Activated effector memory CD4-positive, alpha-beta T cell treated with anti-CD3 and anti-CD28 coated beads, Interleukin-2, amount 50 U/mL, for 16 hours (primary cell): ENCODE data around the gene PDRG1.
"Not testable (repeated sequence)": the region's sequence is repeated elsewhere in the genome, so short reads cannot be mapped to it uniquely, and the experiment has no call there.

Experiments used
- DNase-seq: peaks from one replicate; pipeline ENCODE4 v3.0.0-alpha.2; 2020

The PDRG1 gene

GRCh38 chr20:31966991-31967655 lies 15.3 kb upstream of the PDRG1 start:
- DNase-seq = no peak

GRCh38 chr20:31963889-31964288 lies 12.0 kb upstream of the PDRG1 start:
- no peak for DNase-seq

GRCh38 chr20:31962761-31963160 lies 10.9 kb upstream of the PDRG1 start:
- DNase-seq = no peak

GRCh38 chr20:31956556-31957526 lies 5.0 kb upstream of the PDRG1 start:
- no peak for DNase-seq

- DNase-seq = no peak
Measured at GRCh38 chr20:31954500-31954899, 2.7 kb upstream of the PDRG1 start.

- no peak for DNase-seq
Measured at GRCh38 chr20:31953556-31954148, 1.8 kb upstream of the PDRG1 start.

- no peak for DNase-seq
Measured at GRCh38 chr20:31951203-31951529, 680 bp downstream of the PDRG1 start.

GRCh38 chr20:31949877-31950646 lies 1.8 kb downstream of the PDRG1 start:
- DNase-seq = no peak

- DNase-seq = no peak
Measured at GRCh38 chr20:31948008-31948407, 3.8 kb downstream of the PDRG1 start.

- no peak for DNase-seq
Measured at GRCh38 chr20:31945785-31946184, 6.1 kb downstream of the PDRG1 start.

- DNase-seq = no peak
Measured at GRCh38 chr20:31945319-31945718, 6.5 kb downstream of the PDRG1 start.

GRCh38 chr20:31943052-31943471 lies 8.8 kb downstream of the PDRG1 start:
- DNase-seq = no peak

GRCh38 chr20:31939661-31940060 lies 12.2 kb downstream of the PDRG1 start:
- no peak for DNase-seq

- DNase-seq = no peak
Measured at GRCh38 chr20:31937820-31938219, 14.0 kb downstream of the PDRG1 start.

- DNase-seq = no peak
Measured at GRCh38 chr20:31936420-31936819, 15.4 kb downstream of the PDRG1 start.

- no peak for DNase-seq
Measured at GRCh38 chr20:31934968-31935764, 16.7 kb downstream of the PDRG1 start.

GRCh38 chr20:31934491-31934890 lies 17.4 kb downstream of the PDRG1 start:
- no peak for DNase-seq

GRCh38 chr20:31933698-31934097 lies 18.1 kb downstream of the PDRG1 start:
- DNase-seq = no peak

- no peak for DNase-seq
Measured at GRCh38 chr20:31930779-31931178, 21.1 kb downstream of the PDRG1 start.

GRCh38 chr20:31929631-31930030 lies 22.2 kb downstream of the PDRG1 start:
- not testable (repeated sequence) for DNase-seq

GRCh38 chr20:31927627-31928159 lies 24.2 kb downstream of the PDRG1 start:
- no peak for DNase-seq

GRCh38 chr20:31926493-31926892 lies 25.4 kb downstream of the PDRG1 start:
- no peak for DNase-seq
